ENCODE results near the gene SH3D21. TPM values are rescaled to one million over a fixed set of nuclear protein-coding genes. Genes with fewer than 3 reads are reported as not detected.

The SH3D21 gene
- polyA plus RNA-seq, 1 donor from 2014 or later: 2.6 TPM

- Histone ChIP-seq H4K20me1 (ENCODE audit: insufficient read depth) (no peaks in the 10 kb centered on the region), H3F3A (ENCODE audit: insufficient read depth, low read length, poor library complexity, severe bottlenecking) (no peaks in the 10 kb centered on the region), H3K9me3 (ENCODE audit: low read length) (no peaks in the 10 kb centered on the region), H3K9me2 (ENCODE audit: insufficient read depth, low read length) (no peaks in the 10 kb centered on the region), H3K36me3 (ENCODE audit: insufficient read depth, low read length) (no peaks in the 10 kb centered on the region), H3K79me2 (replicated peaks; ENCODE audit: insufficient read depth, low read length) (peaks cover 3% of the 10 kb centered on the region), H3K27ac (ENCODE audit: low read length) (no peak overlapping the region), H3K27me3 (ENCODE audit: insufficient read depth, low read depth, low read length) (no peaks in the 10 kb centered on the region), H3K4me3 (ENCODE audit: low read length) (no peak overlapping the region), H3K9ac (ENCODE audit: low read length) (no peak overlapping the region), H3K4me2 (ENCODE audit: low read length) (no peak overlapping the region), H2AFZ (ENCODE audit: low read depth, low read length) (no peak overlapping the region)
- no peak for TF ChIP-seq RAD21 (conservative IDR thresholded peaks at IDR 0.05)
- TF ChIP-seq REST (IDR thresholded peaks at IDR 0.05; ENCODE audit: borderline replicate concordance): no peak
- TF ChIP-seq POLR2AphosphoS5 (IDR thresholded peaks at IDR 0.05): no peak
- no peak for TF ChIP-seq TAF1 (IDR thresholded peaks at IDR 0.05; ENCODE audit: low read depth)
These were observed 59.2 kb downstream of the SH3D21 start for GRCh38 chr1:36365381-36365780.

- H3K9me3 ChIP-seq (ENCODE audit: low read length): no peaks in the 10 kb centered on the region
- H4K20me1 ChIP-seq (ENCODE audit: insufficient read depth): no peaks in the 10 kb centered on the region
- H3K9ac ChIP-seq (ENCODE audit: low read length): no peak overlapping the region
- H3K27ac ChIP-seq (ENCODE audit: low read length): no peak overlapping the region
- TF ChIP-seq RAD21 (conservative IDR thresholded peaks at IDR 0.05) (no peak), CTCF (IDR thresholded peaks at IDR 0.05; ENCODE audit: poor library complexity, severe bottlenecking) (no peak), EZH2 (IDR thresholded peaks at IDR 0.05; ENCODE audit: borderline replicate concordance, insufficient read depth, low read length, poor library complexity, severe bottlenecking) (no peak), SMC3 (conservative IDR thresholded peaks at IDR 0.05; ENCODE audit: poor library complexity) (no peak), TAF1 (IDR thresholded peaks at IDR 0.05; ENCODE audit: low read depth) (no peak), EP300 (conservative IDR thresholded peaks at IDR 0.05; ENCODE audit: poor library complexity, severe bottlenecking) (no peak), POLR2AphosphoS5 (IDR thresholded peaks at IDR 0.05) (no peak), REST (IDR thresholded peaks at IDR 0.05; ENCODE audit: borderline replicate concordance) (no peak), MXI1 (conservative IDR thresholded peaks at IDR 0.05; ENCODE audit: poor library complexity, severe bottlenecking) (no peak)
- no peaks in the 10 kb centered on the region for H3F3A ChIP-seq (ENCODE audit: insufficient read depth, low read length, poor library complexity, severe bottlenecking)
- H3K36me3 ChIP-seq (ENCODE audit: insufficient read depth, low read length): no peaks in the 10 kb centered on the region
- H3K4me2 ChIP-seq (ENCODE audit: low read length): no peak overlapping the region
- H3K79me2 ChIP-seq (replicated peaks; ENCODE audit: insufficient read depth, low read length): peaks cover 3% of the 10 kb centered on the region
- no peaks in the 10 kb centered on the region for H3K9me2 ChIP-seq (ENCODE audit: insufficient read depth, low read length)
- H2AFZ ChIP-seq (ENCODE audit: low read depth, low read length): no peak overlapping the region
- no peaks in the 10 kb centered on the region for H3K27me3 ChIP-seq (ENCODE audit: insufficient read depth, low read depth, low read length)
- no peak overlapping the region for H3K4me3 ChIP-seq (ENCODE audit: low read length)
These were observed 60.0 kb downstream of the SH3D21 start for GRCh38 chr1:36366091-36366661.

Measured in neural cell (in vitro differentiated cells).